GM18907 (cell line): ENCODE data around the gene SOX18.

ENCODE experiments used
- ATAC-seq: cut with Tn5 transposase; IDR thresholded peaks from one replicate; pipeline ENCODE4 v1.9.1; 2021; ENCODE audit warnings: mild to moderate bottlenecking, moderate library complexity; ENCODE audit not compliant: unreplicated experiment

The SOX18 gene

DNA sequence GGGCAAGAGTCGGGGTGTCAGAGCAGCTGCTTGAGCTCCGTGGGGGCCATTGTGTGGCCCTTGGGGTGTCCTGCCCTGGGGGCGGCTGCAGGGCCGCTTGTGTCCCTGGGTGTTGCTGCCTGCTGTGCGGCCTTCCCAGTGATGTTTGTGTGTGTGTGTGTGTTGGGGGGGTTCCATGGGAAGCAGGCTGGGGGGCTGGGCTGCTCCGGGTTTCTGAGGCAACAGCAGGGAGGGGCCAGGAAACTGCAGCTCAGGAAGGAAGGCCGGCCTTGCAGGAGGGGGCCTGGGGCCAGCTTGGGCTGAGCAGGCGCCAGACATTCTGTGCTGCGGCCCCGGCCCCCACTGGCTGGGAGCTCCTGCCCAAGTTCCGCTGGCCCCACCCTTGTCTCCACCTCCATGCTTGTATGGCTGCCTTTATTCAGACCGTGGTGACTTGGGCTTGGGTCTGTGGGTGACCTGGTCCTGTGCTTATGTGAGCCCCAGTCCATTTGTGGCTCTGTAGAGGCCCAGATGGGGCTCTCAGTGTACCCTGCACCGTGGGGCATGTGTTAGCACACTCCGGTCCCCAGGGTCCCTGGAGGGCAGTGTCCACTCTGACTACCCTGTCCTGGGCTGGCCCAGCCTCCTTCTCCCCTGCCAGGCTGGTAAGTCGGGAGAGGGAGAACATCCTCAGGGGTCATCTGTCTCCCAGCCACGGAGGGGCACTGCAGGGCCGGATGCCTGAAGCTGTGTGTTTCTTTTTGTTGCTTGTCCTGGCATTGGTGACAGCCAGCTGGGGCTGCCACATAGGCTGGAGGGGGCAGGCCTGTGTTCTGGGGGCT, 4.6 kb upstream of the SOX18 start:
- no peak for ATAC-seq

- ATAC-seq, result no peak
Observed at GRCh38 chr20:64052987-64053840, 3.8 kb upstream of the SOX18 start.

GRCh38 chr20:64052326-64052722, 2.9 kb upstream of the SOX18 start:
- ATAC-seq, result no peak

GRCh38 chr20:64051561-64052325, 2.3 kb upstream of the SOX18 start:
- no peak for ATAC-seq

DNA sequence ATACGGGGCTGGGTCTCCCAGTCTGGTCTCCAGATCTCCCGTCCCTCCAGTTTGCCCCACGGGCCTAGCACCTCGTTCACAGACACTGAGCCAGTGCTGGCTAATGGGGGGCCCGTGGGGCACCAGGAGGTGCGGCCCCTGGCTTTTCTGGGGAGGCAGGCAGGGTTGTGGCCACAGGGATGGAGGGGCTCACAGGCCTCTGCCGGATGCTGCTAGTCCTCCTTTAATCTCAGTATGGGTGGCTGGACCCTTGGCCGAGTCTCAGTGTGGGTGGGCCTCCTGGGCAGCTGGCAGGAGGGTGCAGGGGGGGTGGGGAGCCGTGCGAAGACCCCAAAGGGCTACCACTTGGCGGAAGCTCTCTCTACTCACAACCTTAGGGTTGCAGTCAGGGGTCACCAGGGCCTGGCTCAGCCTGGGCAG, 1.6 kb upstream of the SOX18 start:
- no peak for ATAC-seq

DNA sequence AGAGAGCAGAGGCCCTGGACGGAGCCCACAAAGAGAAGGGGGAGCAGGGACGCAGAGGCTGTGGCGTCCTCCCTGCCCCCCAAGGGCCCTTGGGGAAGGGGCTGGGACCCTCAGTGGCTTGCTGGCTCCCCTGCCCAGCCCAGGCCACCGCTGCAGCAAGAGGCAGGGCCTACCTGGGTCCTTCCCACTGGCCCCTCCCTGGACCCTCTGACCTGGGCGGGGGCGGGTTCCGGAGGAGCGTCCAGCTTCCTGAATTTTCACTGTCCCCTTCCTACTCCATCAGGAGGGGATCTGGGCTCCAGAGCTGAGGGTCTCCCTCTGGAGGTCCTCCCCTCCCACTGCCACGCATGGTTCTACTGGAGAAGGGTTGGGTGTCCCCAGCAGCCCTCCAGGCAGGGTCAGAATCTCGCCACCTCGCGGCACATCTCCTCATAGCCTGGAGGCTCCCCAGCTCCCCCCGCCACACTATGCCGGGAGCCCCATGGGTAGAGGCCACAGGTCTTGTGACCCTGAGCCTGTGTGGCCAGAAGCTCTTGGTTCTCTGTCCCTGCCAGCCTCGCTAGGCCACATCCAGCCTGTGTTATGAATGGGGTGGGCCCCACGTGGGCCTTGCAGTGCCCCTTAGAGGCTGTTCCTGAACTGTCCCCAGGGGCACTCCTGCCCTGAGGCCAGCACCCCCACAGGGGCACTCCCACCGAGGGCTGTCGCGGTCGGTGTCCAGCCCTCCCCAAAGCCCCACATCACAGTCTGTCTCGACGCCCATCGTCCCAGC, 1.0 kb upstream of the SOX18 start:
- no peak for ATAC-seq

- ATAC-seq, result no peak
Observed at GRCh38 chr20:64049878-64050260, 430 bp upstream of the SOX18 start.

DNA sequence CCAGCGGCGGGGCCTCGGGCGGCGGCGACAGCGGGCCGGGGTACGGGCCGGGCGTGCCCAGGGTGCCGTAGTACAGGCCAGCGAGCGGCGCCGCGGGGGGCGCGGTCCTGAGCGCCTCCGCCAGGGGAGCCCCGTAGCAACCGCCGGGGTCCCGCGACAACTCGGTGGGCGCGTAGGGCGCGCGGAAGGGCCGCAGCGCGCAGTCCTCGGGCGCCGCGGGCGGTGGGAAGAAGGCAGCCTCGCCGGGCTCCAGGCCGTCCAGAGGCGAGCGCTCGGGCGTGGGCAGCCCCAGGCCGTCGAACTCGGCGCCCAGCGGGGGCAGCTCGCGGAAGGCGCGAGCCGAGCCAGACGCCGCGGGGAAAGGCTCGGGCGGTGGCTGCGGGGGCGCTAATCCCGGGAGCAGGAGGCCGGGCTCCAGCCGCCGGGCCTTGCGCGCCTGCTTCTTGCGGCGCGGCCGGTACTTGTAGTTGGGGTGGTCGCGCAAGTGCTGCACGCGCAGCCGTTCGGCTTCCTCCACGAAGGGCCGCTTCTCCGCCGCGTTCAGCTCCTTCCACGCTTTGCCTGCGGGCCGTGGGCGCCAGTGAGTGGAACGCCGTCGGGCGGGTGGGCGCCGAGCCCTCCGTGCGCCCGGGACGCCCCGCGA, 916 bp downstream of the SOX18 start:
- no peak for ATAC-seq

GRCh38 chr20:64047968-64048401, 1.5 kb downstream of the SOX18 start:
- ATAC-seq, result no peak

- ATAC-seq, result no peak
Observed at GRCh38 chr20:64047046-64047389, 2.4 kb downstream of the SOX18 start.

GRCh38 chr20:64045346-64046011, 4.0 kb downstream of the SOX18 start:
- no peak for ATAC-seq

GRCh38 chr20:64044484-64045247, 4.8 kb downstream of the SOX18 start:
- no peak for ATAC-seq

DNA sequence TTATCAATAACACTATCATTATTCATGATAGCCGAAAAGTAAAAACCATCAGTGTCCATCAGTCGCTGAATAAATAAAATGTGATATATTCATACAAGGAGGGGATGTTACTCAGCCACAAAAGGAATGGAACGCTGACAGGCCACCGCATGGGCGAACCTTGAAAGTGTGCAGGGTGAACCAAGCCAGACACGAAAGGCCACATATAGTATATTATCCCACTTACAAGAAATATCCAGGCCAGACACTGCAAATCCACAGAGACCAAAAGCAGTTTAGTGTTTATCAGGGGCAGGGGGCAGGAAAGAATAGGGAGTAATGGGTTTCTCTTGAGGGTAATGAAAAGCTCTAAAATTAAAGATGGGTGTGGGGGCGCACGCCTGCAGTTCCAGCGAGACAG, 5.7 kb downstream of the SOX18 start:
- ATAC-seq, result no peak

DNA sequence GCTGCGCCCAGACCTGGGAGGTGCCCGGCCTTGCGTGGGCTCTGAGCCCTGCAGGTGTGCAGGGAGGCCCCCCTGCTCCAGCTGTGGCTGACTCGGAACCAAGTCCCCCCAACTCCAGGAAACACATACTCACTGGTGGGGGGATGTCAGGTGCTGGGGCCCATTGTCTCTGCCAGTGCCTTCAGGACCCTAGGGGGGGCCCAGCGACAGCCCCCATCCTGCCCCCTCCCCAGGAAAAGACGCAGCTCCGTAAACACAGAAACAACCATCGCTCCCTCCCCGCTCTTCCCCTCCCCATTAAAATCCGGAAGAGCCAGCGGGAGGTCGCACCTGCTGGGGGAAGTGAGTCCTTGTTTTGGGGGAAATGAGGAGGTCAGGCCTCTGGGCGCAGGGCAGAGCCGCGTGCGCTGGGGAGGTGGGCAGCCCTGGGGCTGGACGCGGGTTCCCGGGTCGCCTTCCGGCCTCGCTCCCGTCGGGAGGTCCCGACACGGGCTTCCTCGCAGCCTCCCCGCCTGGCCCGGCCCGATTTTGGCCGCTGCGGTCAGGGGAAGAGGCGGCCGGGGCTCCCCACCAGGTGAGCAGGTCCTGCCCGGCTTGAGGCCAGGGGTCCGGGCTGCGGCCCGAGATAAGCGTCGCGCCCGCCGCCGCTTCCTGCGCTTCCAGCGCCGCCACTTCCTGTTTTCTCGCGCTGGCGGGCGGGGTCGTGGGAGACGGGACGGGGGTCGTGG, 7.2 kb downstream of the SOX18 start:
- ATAC-seq, result no peak

- no peak for ATAC-seq
Observed at GRCh38 chr20:64041781-64042053, 7.7 kb downstream of the SOX18 start.

DNA sequence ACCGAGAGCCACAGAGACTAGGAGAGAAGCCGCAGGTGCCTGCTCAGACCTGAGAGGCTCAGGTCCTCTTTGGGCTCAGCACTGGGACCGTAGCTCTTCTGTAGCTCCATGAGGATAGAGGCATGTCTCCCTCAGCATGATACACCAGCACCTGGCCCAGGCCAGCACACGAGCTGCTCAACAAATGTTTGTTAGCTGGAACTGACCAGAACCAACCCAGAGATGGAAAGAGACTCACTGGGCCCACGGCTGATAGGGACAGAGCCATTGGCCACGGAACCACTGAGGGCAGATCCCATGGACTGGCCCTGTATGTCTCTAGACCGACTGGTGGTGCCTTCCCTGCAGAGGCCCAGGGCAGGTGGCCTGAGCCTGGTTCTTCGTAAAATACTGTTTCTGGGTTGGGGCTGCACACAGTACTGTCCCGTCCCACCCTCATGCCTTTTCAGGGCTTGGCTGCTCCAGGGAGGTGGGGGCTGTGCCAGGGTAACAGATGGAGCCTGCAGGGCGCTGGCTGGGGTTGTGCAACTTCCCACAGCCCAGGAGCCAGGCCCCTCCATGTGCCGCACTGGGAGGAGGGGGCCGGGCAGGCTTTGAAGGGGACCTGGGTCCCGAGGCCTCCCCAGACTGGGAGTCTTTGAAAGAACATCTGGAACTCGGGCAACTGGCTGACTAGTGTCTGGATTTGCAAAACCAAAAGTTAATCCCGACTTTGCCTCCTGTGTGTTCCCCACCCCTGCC, 8.2 kb downstream of the SOX18 start:
- ATAC-seq, result no peak

- no peak for ATAC-seq
Observed at GRCh38 chr20:64040231-64041039, 9.0 kb downstream of the SOX18 start.
